Right lobe of liver (tissue), 6 donors: Measurements from ENCODE around the gene MMP17. TPM values are rescaled to one million over a fixed set of nuclear protein-coding genes. Genes with fewer than 3 reads are reported as not detected.

Experiments
- ATAC-seq, 4 donors: fragments of 200-7000 bp; cut with Tn5 transposase; one replicate each; pipeline ENCODE4 v1.9.1; 2020; ENCODE audit warnings: mild to moderate bottlenecking in 4 of 4, moderate library complexity in 4 of 4
- DNase-seq, 3 donors: peaks; one replicate each; pipeline ENCODE4 v3.0.0-alpha.2; 2020
- H3K27ac ChIP-seq, 3 donors: fragments of 200-600 bp; one replicate each; pipeline ENCODE4 v1.8.0; 2022
- H3K27me3 ChIP-seq, 2 donors: fragments of 200-600 bp; one replicate each; pipeline ENCODE4 v1.8.0; 2022
- H3K36me3 ChIP-seq, 4 donors: fragments of 200-600 bp; sonication (generic) in 1 of 4; one replicate each; pipeline versions ENCODE4 v1.5.1 to v1.8.0; 2017 to 2022; ENCODE audit warnings: control low read depth in 1 of 4
- H3K4me1 ChIP-seq, 4 donors: fragments of 200-600 bp; sonication (generic) in 1 of 4; one replicate each; pipeline versions ENCODE4 v1.5.1 to v1.8.0; 2017 to 2022; ENCODE audit warnings: control low read depth in 1 of 4
- H3K4me3 ChIP-seq, 3 donors: fragments of 200-600 bp; one replicate each; pipeline ENCODE4 v1.8.0; 2022
- H3K9me3 ChIP-seq, 4 donors: fragments of 200-600 bp; sonication (generic) in 1 of 4; one replicate each; pipeline versions ENCODE4 v1.5.1 to v1.8.0; 2017 to 2022; ENCODE audit warnings: control low read depth in 1 of 4
- CTCF ChIP-seq, 4 donors: fragments of 200-600 bp in 3 of 4; fragments of 450-650 bp in 1 of 4; IDR thresholded peaks; one replicate each; pipeline versions ENCODE4 v1.5.1 to v1.8.0; 2016 to 2022; ENCODE audit warnings: antibody characterized with exemption in 4 of 4, mild to moderate bottlenecking in 2 of 4
- POLR2A ChIP-seq: fragments of 450-650 bp; IDR thresholded peaks from one replicate; pipeline ENCODE4 v1.6.1; 2017; ENCODE audit warnings: antibody characterized with exemption, mild to moderate bottlenecking
- WGBS: methylation state at CpG from one replicate; pipeline ENCODE4 v1.1.6; 2018; ENCODE audit warnings: low coverage, low lambda C conversion rate; ENCODE audit not compliant: insufficient coverage; ENCODE audit errors: missing lambda C conversion rate; 5-methylcytosine and 5-hydroxymethylcytosine counted together
- intact Hi-C, 2 donors: fragments of 100-400 bp; cut with DNase I; formaldehyde crosslinking; loops; one replicate each; pipeline versions ENCODE4 v1.11.2 to v1.14.1; 2022
- total RNA-seq, 6 experiments: library from RNA; depleted of rRNA in 2 of 6; stranded (reverse); fragments of >200 nt in 2 of 6; fragmentation: NEBNext Ultra II Directional in 3 of 6; extraction: Animal tissue kit (Norgen Biotek cat#: 25700) in 3 of 6; gene quantifications; one replicate each; pipeline versions ENCODE4 v1.1.0 to v1.2.4, GENCODE V29; 2016 to 2023
- donor health status: DM: no; HTN: yes; CAD: no.
- donor health status: DM: no; HTN: no; CAD: no.
- donor health status: DM: no; HTN: no; CAD: no.
- donor health status: DM: no; HTN: yes; CAD: no.
- donor health status: DM: no; HTN: yes; CAD: no.

The MMP17 gene
- total RNA-seq, 6 experiments from 2014 or later = 0.58 to 3.9 (median 0.73) TPM

DNA sequence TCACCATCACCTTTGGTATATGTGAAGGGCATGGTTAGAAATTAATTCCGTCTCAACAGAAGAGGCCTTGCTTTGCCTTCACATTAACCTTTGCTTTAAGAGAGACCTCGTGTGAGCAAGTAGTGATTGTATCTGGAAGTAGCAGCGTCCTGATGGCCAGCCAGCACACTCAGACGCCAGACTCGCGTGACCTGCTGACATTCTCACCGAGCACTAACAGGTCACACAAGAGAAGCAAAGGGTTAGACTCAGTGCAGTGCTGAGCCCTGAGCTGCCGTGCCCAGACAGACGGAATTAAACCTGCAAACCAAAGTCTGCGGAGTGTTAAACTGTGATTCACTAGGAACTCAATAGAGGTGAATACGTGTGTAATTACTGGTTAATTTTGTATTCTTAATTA, 40.1 kb upstream of the MMP17 start:
- intact Hi-C loops = no loop called here
- Histone ChIP-seq H3K27me3 (no peaks in the 10 kb centered on the region), H3K36me3 (peaks cover 0 to 45% (median 10%) of the 10 kb centered on the region in 4 donors), H3K4me1 (no peaks in the 10 kb centered on the region), H3K27ac (no peak overlapping the region), H3K4me3 (no peak overlapping the region), H3K9me3 (no peaks in the 10 kb centered on the region)
- TF ChIP-seq CTCF (IDR thresholded peaks at IDR 0.05) (no peak), POLR2A (no peak)
- ATAC-seq (no peak), DNase-seq (no peak)
- WGBS = 93% methylated on average over 11 of the region's 11 CpGs

DNA sequence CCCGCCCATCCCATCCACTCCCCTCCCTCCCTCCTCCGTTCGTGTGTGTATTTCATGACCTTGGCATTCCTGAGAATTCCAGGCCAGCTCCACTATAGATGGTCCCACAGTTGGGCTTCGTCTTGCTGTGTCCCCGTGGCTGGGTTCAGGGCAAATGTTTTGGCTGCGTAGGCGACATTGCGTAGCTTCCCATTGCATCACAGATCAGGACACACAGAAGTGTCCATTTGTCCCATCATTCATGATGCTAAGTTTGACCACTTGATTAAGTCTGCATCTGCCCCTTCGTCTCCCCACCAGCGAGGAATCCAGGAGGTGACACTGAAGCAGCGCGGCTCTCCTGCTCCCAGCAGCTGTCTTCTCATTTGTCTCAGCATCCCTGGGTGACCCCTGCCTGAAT, 38.6 kb upstream of the MMP17 start:
- intact Hi-C loops = no loop called here
- H3K4me1 ChIP-seq = no peaks in the 10 kb centered on the region
- DNase-seq = no peak
- H3K4me3 ChIP-seq = no peak overlapping the region
- H3K36me3 ChIP-seq = peaks cover 0 to 38% (median 10%) of the 10 kb centered on the region in 4 donors
- TF ChIP-seq CTCF (IDR thresholded peaks at IDR 0.05) = no peak
- TF ChIP-seq POLR2A = no peak
- no peaks in the 10 kb centered on the region for H3K9me3 ChIP-seq
- 95% methylated on average over 7 of the region's 12 CpGs for WGBS
- no peak overlapping the region for H3K27ac ChIP-seq
- ATAC-seq = no peak
- H3K27me3 ChIP-seq = no peaks in the 10 kb centered on the region

- no peak for DNase-seq
- ATAC-seq = peak in 1 of 4 donors; percentile 38
- H3K4me1 ChIP-seq = no peaks in the 10 kb centered on the region
- H3K36me3 ChIP-seq = peaks cover 0 to 29% (median 15%) of the 10 kb centered on the region in 4 donors
- intact Hi-C loops = no loop called here
- no peak overlapping the region for H3K27ac ChIP-seq
- H3K9me3 ChIP-seq = no peaks in the 10 kb centered on the region
- H3K27me3 ChIP-seq = no peaks in the 10 kb centered on the region
- 76% methylated on average over 11 of the region's 19 CpGs for WGBS
- TF ChIP-seq CTCF (IDR thresholded peaks at IDR 0.05) = no peak
- no peak for TF ChIP-seq POLR2A
- no peak overlapping the region for H3K4me3 ChIP-seq
These were observed 34.8 kb upstream of the MMP17 start for GRCh38 chr12:131793243-131794022.

DNA sequence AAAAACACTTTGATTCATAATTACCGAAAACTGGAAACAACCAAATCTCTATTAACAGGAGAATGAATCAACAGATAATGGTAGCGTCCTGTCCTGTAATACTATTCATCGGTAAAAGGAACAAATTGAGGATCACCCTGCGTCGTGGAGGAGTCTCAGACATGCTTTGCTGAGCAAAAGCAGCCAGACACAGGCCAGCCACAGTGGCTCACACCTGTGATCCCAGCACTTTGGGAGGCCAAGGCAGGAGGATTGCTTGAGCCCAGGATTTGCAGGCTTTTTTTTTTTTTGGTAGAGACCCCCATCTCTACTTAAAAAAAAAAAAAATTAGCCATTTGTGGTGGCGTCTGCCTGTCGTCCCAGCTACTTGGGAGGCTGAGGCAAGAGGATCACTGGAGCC, 34.1 kb upstream of the MMP17 start:
- no peaks in the 10 kb centered on the region for H3K9me3 ChIP-seq
- DNase-seq (no peak), ATAC-seq (no peak)
- no peaks in the 10 kb centered on the region for H3K27me3 ChIP-seq
- H3K4me3 ChIP-seq = no peak overlapping the region
- intact Hi-C loops = no loop called here
- 81% methylated on average over 4 of the region's 7 CpGs for WGBS
- TF ChIP-seq CTCF (IDR thresholded peaks at IDR 0.05) (no peak), POLR2A (no peak)
- H3K36me3 ChIP-seq = peaks cover 0 to 31% (median 16%) of the 10 kb centered on the region in 4 donors
- H3K4me1 ChIP-seq = no peaks in the 10 kb centered on the region
- no peak overlapping the region for H3K27ac ChIP-seq
